ENCODE data around the gene ZNF391. TPM values are rescaled to one million over a fixed set of nuclear protein-coding genes. Genes with fewer than 3 reads are reported as not detected.

ZNF391 gene
- total RNA-seq, 4 donors from 2014 or later, result 2.7 to 15.9 (median 5.4) TPM

DNA sequence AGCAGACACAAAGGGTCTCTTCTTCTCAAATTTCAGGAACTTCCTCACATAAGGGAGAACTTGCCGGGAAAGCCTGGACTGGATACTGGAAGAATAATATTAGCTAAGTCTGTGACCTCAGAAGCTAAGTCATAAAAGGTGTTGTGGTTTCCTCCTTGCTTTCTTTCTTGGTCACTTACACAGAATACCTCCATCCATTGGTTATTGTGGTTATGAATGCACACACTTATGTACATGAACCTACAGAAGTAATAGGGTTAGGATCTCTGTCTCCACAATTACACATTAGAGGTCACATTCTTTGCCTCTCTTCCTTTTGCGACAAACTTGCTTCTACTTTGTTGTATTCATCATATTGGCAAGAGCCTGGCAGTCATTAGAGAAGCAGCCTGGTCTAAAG is 40.4 kb downstream of the ZNF391 start:
- H3K9me3 ChIP-seq, result peaks cover 0 to 12% (median 0%) of the 10 kb centered on the region in 3 donors
- no peak overlapping the region for H3K27ac ChIP-seq
- ATAC-seq, result no peak
- H3K36me3 ChIP-seq, result no peaks in the 10 kb centered on the region
- WGBS, 2 donors (ENCODE audit: low coverage in 1 of 2), result 46% methylated on average over 2 of the region's 2 CpGs; no CpG with 5 or more reads in 1 of the 2 donors
- TF ChIP-seq EP300 (IDR thresholded peaks at IDR 0.05) (no peak), POLR2A (IDR thresholded peaks at IDR 0.05) (no peak), POLR2AphosphoS5 (IDR thresholded peaks at IDR 0.05) (no peak)
- TF ChIP-seq, protein P1, sequence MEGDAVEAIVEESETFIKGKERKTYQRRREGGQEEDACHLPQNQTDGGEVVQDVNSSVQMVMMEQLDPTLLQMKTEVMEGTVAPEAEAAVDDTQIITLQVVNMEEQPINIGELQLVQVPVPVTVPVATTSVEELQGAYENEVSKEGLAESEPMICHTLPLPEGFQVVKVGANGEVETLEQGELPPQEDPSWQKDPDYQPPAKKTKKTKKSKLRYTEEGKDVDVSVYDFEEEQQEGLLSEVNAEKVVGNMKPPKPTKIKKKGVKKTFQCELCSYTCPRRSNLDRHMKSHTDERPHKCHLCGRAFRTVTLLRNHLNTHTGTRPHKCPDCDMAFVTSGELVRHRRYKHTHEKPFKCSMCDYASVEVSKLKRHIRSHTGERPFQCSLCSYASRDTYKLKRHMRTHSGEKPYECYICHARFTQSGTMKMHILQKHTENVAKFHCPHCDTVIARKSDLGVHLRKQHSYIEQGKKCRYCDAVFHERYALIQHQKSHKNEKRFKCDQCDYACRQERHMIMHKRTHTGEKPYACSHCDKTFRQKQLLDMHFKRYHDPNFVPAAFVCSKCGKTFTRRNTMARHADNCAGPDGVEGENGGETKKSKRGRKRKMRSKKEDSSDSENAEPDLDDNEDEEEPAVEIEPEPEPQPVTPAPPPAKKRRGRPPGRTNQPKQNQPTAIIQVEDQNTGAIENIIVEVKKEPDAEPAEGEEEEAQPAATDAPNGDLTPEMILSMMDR (IDR thresholded peaks at IDR 0.05), result no peak
- no peaks in the 10 kb centered on the region for H3K4me1 ChIP-seq
- no peak overlapping the region for H3K4me3 ChIP-seq
- no peaks in the 10 kb centered on the region for H3K27me3 ChIP-seq

- no peak overlapping the region for H3K27ac ChIP-seq
- TF ChIP-seq, protein P1 (IDR thresholded peaks at IDR 0.05), result no peak
- TF ChIP-seq EP300 (IDR thresholded peaks at IDR 0.05), result no peak
- no peak for TF ChIP-seq POLR2A (IDR thresholded peaks at IDR 0.05)
- TF ChIP-seq POLR2AphosphoS5 (IDR thresholded peaks at IDR 0.05), result no peak
- H3K9me3 ChIP-seq, result peaks cover 0 to 12% (median 0%) of the 10 kb centered on the region in 3 donors
- no peaks in the 10 kb centered on the region for H3K27me3 ChIP-seq
- WGBS, 2 donors (ENCODE audit: low coverage in 1 of 2), result 57 to 80% methylated on average over 1 of the region's 1 CpG
- H3K36me3 ChIP-seq, result no peaks in the 10 kb centered on the region
- ATAC-seq, result no peak
- no peak overlapping the region for H3K4me3 ChIP-seq
- H3K4me1 ChIP-seq, result no peaks in the 10 kb centered on the region
Observed at GRCh38 chr6:27433714-27434113, 45.2 kb downstream of the ZNF391 start.

GRCh38 chr6:27439371-27439770 is 50.8 kb downstream of the ZNF391 start:
- Histone ChIP-seq H3K36me3 (no peaks in the 10 kb centered on the region), H3K27me3 (no peaks in the 10 kb centered on the region), H3K9me3 (no peaks in the 10 kb centered on the region), H3K27ac (no peak overlapping the region), H3K4me1 (no peaks in the 10 kb centered on the region), H3K4me3 (no peak overlapping the region)
- TF ChIP-seq POLR2A (IDR thresholded peaks at IDR 0.05), result no peak
- no peak for TF ChIP-seq POLR2AphosphoS5 (IDR thresholded peaks at IDR 0.05)
- TF ChIP-seq, protein P1 (IDR thresholded peaks at IDR 0.05), result no peak
- TF ChIP-seq EP300 (IDR thresholded peaks at IDR 0.05), result no peak
- no peak for ATAC-seq
- 93 to 100% methylated on average over 2 to 4 of the region's 4 CpGs for WGBS, 2 donors (ENCODE audit: low coverage in 1 of 2)

- TF ChIP-seq POLR2A (IDR thresholded peaks at IDR 0.05), result no peak
- no peak for TF ChIP-seq POLR2AphosphoS5 (IDR thresholded peaks at IDR 0.05)
- TF ChIP-seq, protein P1 (IDR thresholded peaks at IDR 0.05), result no peak
- TF ChIP-seq EP300 (IDR thresholded peaks at IDR 0.05), result no peak
- H3K4me1 ChIP-seq, result no peaks in the 10 kb centered on the region
- H3K27ac ChIP-seq, result no peak overlapping the region
- no peak for ATAC-seq
- H3K27me3 ChIP-seq, result no peaks in the 10 kb centered on the region
- peaks cover 0 to under 1% of the 10 kb centered on the region in 2 donors for H3K36me3 ChIP-seq
- no peak overlapping the region for H3K4me3 ChIP-seq
- H3K9me3 ChIP-seq, result peaks cover 0 to 7% (median 0%) of the 10 kb centered on the region in 3 donors
- WGBS, 2 donors (ENCODE audit: low coverage in 1 of 2), result 83 to 100% methylated on average over 1 to 2 of the region's 3 CpGs
Observed at GRCh38 chr6:27441001-27441400, 52.4 kb downstream of the ZNF391 start.

- Histone ChIP-seq H3K9me3 (peaks cover 0 to 16% (median 0%) of the 10 kb centered on the region in 3 donors), H3K4me3 (no peak overlapping the region), H3K36me3 (peaks cover 0 to 7% of the 10 kb centered on the region in 2 donors), H3K4me1 (no peaks in the 10 kb centered on the region), H3K27me3 (no peaks in the 10 kb centered on the region), H3K27ac (no peak overlapping the region)
- whole genome bisulfite sequencing, 2 donors (ENCODE audit: low coverage in 1 of 2), result 100% methylated on average over 1 of the region's 1 CpG; no CpG with 5 or more reads in 1 of the 2 donors
- no peak for ATAC-seq
- TF ChIP-seq POLR2A (IDR thresholded peaks at IDR 0.05) (no peak), EP300 (IDR thresholded peaks at IDR 0.05) (no peak), POLR2AphosphoS5 (IDR thresholded peaks at IDR 0.05) (no peak)
Observed at GRCh38 chr6:27442932-27443331, 54.4 kb downstream of the ZNF391 start.

Measured in gastroesophageal sphincter (tissue), 4 donors.